Karpas-422 (cell line): Measurements from ENCODE around the gene BCAR3. TPM values are rescaled to one million over a fixed set of nuclear protein-coding genes. Genes with fewer than 3 reads are reported as not detected.
A peak's percentile ranks its signal among the peaks of the same experiment; 100 is the strongest.

Experiments
- DNase-seq: peaks from one replicate; pipeline ENCODE4 v3.0.0-alpha.2; 2015
- H2AFZ ChIP-seq: fragments of 200-600 bp; sonication (generic); 2 replicates; pipeline ENCODE4 v1.6.1; 2014; ENCODE audit warnings: antibody characterized with exemption, low read length, mixed read lengths
- H3K27ac ChIP-seq: fragments of 200-600 bp; sonication (generic); 2 replicates; pipeline ENCODE4 v1.5.1; 2014; ENCODE audit warnings: mild to moderate bottlenecking, low read length, moderate library complexity
- H3K27me3 ChIP-seq: fragments of 200-600 bp; sonication (generic); 2 replicates; pipeline ENCODE4 v1.6.1; 2014; ENCODE audit warnings: low read length, mixed read lengths
- H3K36me3 ChIP-seq: fragments of 200-600 bp; sonication (generic); 2 replicates; pipeline ENCODE4 v1.6.1; 2014; ENCODE audit warnings: low read length, mixed read lengths; ENCODE audit not compliant: insufficient read depth
- H3K4me1 ChIP-seq: fragments of 200-600 bp; sonication (generic); 2 replicates; pipeline ENCODE4 v1.6.1; 2014; ENCODE audit warnings: mild to moderate bottlenecking, low read length, mixed read lengths
- H3K4me2 ChIP-seq: fragments of 200-600 bp; sonication (generic); 2 replicates; pipeline ENCODE4 v1.6.1; 2014; ENCODE audit warnings: low read length, low read depth, mild to moderate bottlenecking; ENCODE audit not compliant: poor library complexity, severe bottlenecking
- H3K4me3 ChIP-seq: fragments of 200-600 bp; sonication (generic); 2 replicates; pipeline ENCODE4 v1.5.1; 2014; ENCODE audit warnings: mild to moderate bottlenecking, antibody characterized with exemption, low read length, mixed read lengths
- H3K79me2 ChIP-seq: fragments of 200-600 bp; sonication (generic); 2 replicates; pipeline ENCODE4 v1.6.1; 2014; ENCODE audit warnings: mild to moderate bottlenecking, low read length, mixed read lengths
- H3K9ac ChIP-seq: fragments of 200-600 bp; sonication (generic); 2 replicates; pipeline ENCODE4 v1.6.0; 2014; ENCODE audit warnings: low read length
- H3K9me2 ChIP-seq: fragments of 200-600 bp; sonication (generic), shearing (Covaris generic); replicated peaks from 2 replicates; pipeline ENCODE4 v1.6.0; 2014; ENCODE audit warnings: mild to moderate bottlenecking, low read length, moderate library complexity; ENCODE audit not compliant: insufficient read depth
- H3K9me3 ChIP-seq: fragments of 300-700, 200-600 bp; sonication (generic); 2 replicates; pipeline ENCODE4 v1.6.1; 2014; ENCODE audit warnings: low read length, mixed read lengths
- H4K20me1 ChIP-seq: fragments of 200-600 bp; sonication (generic); 2 replicates; pipeline ENCODE4 v1.6.1; 2014; ENCODE audit warnings: mild to moderate bottlenecking, antibody characterized with exemption, low read length, low read depth; ENCODE audit not compliant: insufficient read depth
- total RNA-seq: library from RNA; depleted of rRNA; stranded (reverse); fragments of >200 nt; shearing (Covaris generic); gene quantifications from 2 replicates; pipeline ENCODE4 v1.2.3, GENCODE V29; 2014; ENCODE audit warnings: low replicate concordance

Gene BCAR3
- total RNA-seq, 1 experiment from 2014 or later, result 9.9 TPM

DNA sequence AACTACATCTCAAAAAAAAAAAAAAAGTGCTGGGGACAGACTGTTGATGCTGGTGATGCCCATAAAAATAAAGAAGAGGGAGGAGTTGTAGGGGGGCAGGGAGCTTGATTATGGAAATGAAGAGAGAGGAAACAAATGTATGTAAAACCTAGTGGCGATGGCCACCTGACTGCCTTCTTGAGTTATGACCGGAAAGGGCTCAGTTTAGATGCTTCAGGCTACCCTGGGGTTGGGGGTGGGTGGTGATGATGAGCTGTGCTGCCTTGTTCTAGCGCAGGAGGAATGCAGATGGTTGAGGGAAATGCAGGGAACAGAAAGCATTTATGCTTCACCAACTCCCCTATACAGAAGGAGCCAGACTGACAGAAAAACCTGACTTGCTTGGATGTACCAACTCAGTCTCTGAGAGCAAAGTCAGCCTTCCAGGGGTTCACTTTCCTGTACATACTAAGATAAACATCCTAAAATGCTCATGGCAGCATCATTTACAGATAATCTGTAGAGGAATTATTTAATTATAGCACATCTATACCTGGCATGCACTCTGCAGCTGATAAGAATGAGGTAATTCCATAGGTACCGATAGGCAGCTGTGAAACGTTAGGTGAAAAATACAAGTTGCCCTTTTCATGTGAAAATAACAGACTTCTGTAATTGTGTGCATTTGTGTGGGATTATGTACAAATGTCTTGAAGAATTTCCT is 8.0 kb upstream of the BCAR3 start:
- Histone ChIP-seq H3K36me3 (no peaks in the 10 kb centered on the region), H3K4me2 (peak overlapping the region; percentile 59), H3K79me2 (no peaks in the 10 kb centered on the region), H3K27ac (peak overlapping the region; percentile 25), H3K27me3 (no peaks in the 10 kb centered on the region), H3K9me3 (no peaks in the 10 kb centered on the region), H3K9ac (0 out of 2 replicates have a peak overlapping the region, but pooled peaks have one; percentile 2), H3K4me3 (peak overlapping the region; percentile 1; the same call in 1 of the 2 replicates), H3K9me2 (no peaks in the 10 kb centered on the region), H2AFZ (no peak overlapping the region), H4K20me1 (no peaks in the 10 kb centered on the region), H3K4me1 (peaks cover 80% of the 10 kb centered on the region)
- peak; percentile 77 for DNase-seq

GRCh38 chr1:93687542-93687941 is 5.9 kb upstream of the BCAR3 start:
- DNase-seq, result no peak
- no peak overlapping the region for H2AFZ ChIP-seq
- H3K27me3 ChIP-seq, result no peaks in the 10 kb centered on the region
- no peaks in the 10 kb centered on the region for H3K9me2 ChIP-seq
- peaks cover 92% of the 10 kb centered on the region for H3K4me1 ChIP-seq
- H3K4me3 ChIP-seq, result no peak overlapping the region
- H4K20me1 ChIP-seq, result no peaks in the 10 kb centered on the region
- H3K79me2 ChIP-seq, result no peaks in the 10 kb centered on the region
- peak overlapping the region; percentile 21; the same call in 1 of the 2 replicates for H3K27ac ChIP-seq
- H3K9ac ChIP-seq, result no peak overlapping the region
- H3K9me3 ChIP-seq, result no peaks in the 10 kb centered on the region
- H3K36me3 ChIP-seq, result no peaks in the 10 kb centered on the region
- H3K4me2 ChIP-seq, result no peak overlapping the region

GRCh38 chr1:93686504-93687250 is 5.0 kb upstream of the BCAR3 start:
- no peaks in the 10 kb centered on the region for H3K9me3 ChIP-seq
- peak overlapping the region; percentile 54 for H3K27ac ChIP-seq
- H4K20me1 ChIP-seq, result no peaks in the 10 kb centered on the region
- no peak for DNase-seq
- no peaks in the 10 kb centered on the region for H3K27me3 ChIP-seq
- no peak overlapping the region for H3K4me3 ChIP-seq
- H3K36me3 ChIP-seq, result no peaks in the 10 kb centered on the region
- peak overlapping the region; percentile 51 for H3K4me2 ChIP-seq
- H3K9me2 ChIP-seq, result no peaks in the 10 kb centered on the region
- H2AFZ ChIP-seq, result no peak overlapping the region
- peaks cover 92% of the 10 kb centered on the region for H3K4me1 ChIP-seq
- H3K79me2 ChIP-seq, result no peaks in the 10 kb centered on the region
- H3K9ac ChIP-seq, result no peak overlapping the region; the same call in 1 of the 2 replicates

DNA sequence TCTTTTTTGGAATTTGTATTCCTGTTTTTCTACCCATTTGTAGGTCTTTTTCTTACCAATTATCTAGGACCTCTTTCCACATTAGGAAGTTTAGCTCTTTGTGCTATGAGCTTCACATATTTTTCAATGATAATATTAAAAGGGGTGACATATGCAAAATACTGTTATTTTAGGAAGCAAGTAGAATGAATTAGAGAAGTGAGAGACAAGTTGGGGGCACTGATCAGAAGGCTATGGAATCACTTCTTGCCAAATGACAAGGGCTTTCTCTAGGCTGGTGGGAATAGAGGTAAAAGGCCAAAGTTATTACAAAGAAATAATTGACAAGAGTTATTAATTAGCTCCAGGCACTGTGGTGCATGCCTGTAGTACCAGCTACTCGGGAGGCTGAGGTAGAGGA is 4.3 kb upstream of the BCAR3 start:
- peak overlapping the region; percentile 51 for H3K4me2 ChIP-seq
- no peaks in the 10 kb centered on the region for H3K9me3 ChIP-seq
- no peak overlapping the region for H2AFZ ChIP-seq
- H3K4me1 ChIP-seq, result peaks cover 89% of the 10 kb centered on the region
- H3K4me3 ChIP-seq, result peak overlapping the region; percentile 28
- H3K79me2 ChIP-seq, result no peaks in the 10 kb centered on the region
- no peaks in the 10 kb centered on the region for H3K9me2 ChIP-seq
- H3K9ac ChIP-seq, result no peak overlapping the region; the same call in 1 of the 2 replicates
- H3K36me3 ChIP-seq, result no peaks in the 10 kb centered on the region
- no peaks in the 10 kb centered on the region for H4K20me1 ChIP-seq
- H3K27ac ChIP-seq, result peak overlapping the region; percentile 54
- H3K27me3 ChIP-seq, result no peaks in the 10 kb centered on the region
- peak; percentile 74 for DNase-seq

DNA sequence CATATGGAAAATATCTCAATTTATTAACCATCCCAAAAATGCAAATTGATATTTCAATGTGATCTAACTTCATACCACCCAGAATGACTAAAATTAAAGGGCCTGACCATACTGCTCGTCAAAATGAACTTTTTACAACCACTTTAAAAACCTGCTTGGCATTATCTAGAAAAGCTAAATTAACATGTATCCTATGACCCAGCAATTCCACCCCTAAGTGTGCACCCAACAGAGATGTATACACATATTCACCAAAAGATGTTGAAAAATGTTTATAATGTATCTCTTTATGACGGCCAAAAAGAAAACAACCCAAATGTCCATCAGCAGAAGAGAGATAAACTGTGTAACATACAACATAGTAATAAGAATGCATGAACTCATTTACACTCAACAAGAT is 1.6 kb upstream of the BCAR3 start:
- H3K9me2 ChIP-seq, result no peaks in the 10 kb centered on the region
- DNase-seq, result no peak
- H3K27me3 ChIP-seq, result no peaks in the 10 kb centered on the region
- H3K4me2 ChIP-seq, result peak overlapping the region; percentile 88
- peak overlapping the region; percentile 62 for H3K27ac ChIP-seq
- H4K20me1 ChIP-seq, result peaks cover 17% of the 10 kb centered on the region; the same call in 1 of the 2 replicates
- peaks cover 10% of the 10 kb centered on the region; the same call in 1 of the 2 replicates for H3K79me2 ChIP-seq
- H2AFZ ChIP-seq, result no peak overlapping the region
- no peak overlapping the region for H3K9ac ChIP-seq
- no peaks in the 10 kb centered on the region for H3K36me3 ChIP-seq
- peak overlapping the region; percentile 29 for H3K4me3 ChIP-seq
- no peaks in the 10 kb centered on the region for H3K9me3 ChIP-seq
- H3K4me1 ChIP-seq, result peaks cover 83% of the 10 kb centered on the region

GRCh38 chr1:93681989-93682412 is 364 bp upstream of the BCAR3 start:
- Histone ChIP-seq H3K4me1 (peaks cover 75% of the 10 kb centered on the region), H3K27ac (peak overlapping the region; percentile 49), H3K9ac (no peak overlapping the region)

DNA sequence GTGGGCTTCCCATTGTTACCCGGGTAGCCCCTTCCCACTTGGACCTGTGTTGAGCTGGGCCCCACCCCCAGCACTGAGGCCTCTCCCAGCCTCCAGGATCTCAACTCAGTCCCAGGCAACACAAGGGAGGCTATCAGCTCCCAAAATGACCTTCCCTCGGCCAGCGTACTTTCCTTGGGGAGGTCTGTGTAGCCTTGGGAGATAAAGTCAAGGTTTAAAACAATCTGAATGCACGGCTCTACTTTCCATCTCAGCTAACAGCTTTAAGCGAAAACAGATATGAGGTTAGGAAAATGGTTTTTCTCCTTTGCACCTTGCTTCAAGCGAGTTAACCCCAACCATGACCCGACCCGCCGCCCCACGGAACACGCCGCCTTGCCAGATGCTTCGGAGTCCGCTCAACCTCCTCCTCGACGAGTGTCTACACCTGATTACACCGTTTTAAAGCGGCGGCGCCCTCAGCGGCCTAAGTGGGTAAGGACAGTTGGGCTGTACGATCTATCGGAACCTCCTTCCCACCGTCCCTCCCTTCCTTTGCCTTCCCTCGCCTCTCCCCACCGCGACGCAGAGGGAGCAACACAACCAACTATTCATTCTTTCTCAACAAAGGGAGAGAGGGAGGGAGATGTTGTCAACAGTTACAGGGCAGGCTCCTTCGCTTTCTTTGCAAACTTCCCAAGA is 1.1 kb downstream of the BCAR3 start:
- peak overlapping the region; percentile 74 for H3K4me3 ChIP-seq

More at GRCh38 chr1:93681989-93682412, 364 bp upstream of the BCAR3 start:
- Histone ChIP-seq H4K20me1 (peaks cover 21% of the 10 kb centered on the region; the same call in 1 of the 2 replicates), H3K27me3 (no peaks in the 10 kb centered on the region), H2AFZ (no peak overlapping the region), H3K4me3 (peak overlapping the region; percentile 74), H3K9me3 (no peaks in the 10 kb centered on the region), H3K4me2 (peak overlapping the region; percentile 88), H3K79me2 (peaks cover 13% of the 10 kb centered on the region; the same call in 1 of the 2 replicates), H3K36me3 (no peaks in the 10 kb centered on the region), H3K9me2 (no peaks in the 10 kb centered on the region)
- DNase-seq, result peak; percentile 96

More for the DNA sequence above, 1.1 kb downstream of the BCAR3 start:
- H3K9ac ChIP-seq, result peak overlapping the region; percentile 74
- no peaks in the 10 kb centered on the region for H3K27me3 ChIP-seq
- H2AFZ ChIP-seq, result peak overlapping the region; percentile 43; the same call in 1 of the 2 replicates
- H3K79me2 ChIP-seq, result peaks cover 22% of the 10 kb centered on the region; the same call in 1 of the 2 replicates
- no peaks in the 10 kb centered on the region for H3K9me2 ChIP-seq
- peak; percentile 92 for DNase-seq
- H4K20me1 ChIP-seq, result peaks cover 30% of the 10 kb centered on the region; the same call in 1 of the 2 replicates
- H3K4me2 ChIP-seq, result peak overlapping the region; percentile 88
- H3K9me3 ChIP-seq, result no peaks in the 10 kb centered on the region
- H3K36me3 ChIP-seq, result no peaks in the 10 kb centered on the region
- H3K4me1 ChIP-seq, result peaks cover 61% of the 10 kb centered on the region
- H3K27ac ChIP-seq, result peak overlapping the region; percentile 65
